GM15510 (cell line): Measurements from ENCODE around the gene SGCD.

Source experiments
- POLR2A ChIP-seq: IDR thresholded peaks from 3 replicates; pipeline ENCODE4 v1.6.1; 2011; ENCODE audit warnings: borderline replicate concordance; ENCODE audit not compliant: insufficient read length; ENCODE audit errors: extremely low read depth

Gene SGCD

DNA sequence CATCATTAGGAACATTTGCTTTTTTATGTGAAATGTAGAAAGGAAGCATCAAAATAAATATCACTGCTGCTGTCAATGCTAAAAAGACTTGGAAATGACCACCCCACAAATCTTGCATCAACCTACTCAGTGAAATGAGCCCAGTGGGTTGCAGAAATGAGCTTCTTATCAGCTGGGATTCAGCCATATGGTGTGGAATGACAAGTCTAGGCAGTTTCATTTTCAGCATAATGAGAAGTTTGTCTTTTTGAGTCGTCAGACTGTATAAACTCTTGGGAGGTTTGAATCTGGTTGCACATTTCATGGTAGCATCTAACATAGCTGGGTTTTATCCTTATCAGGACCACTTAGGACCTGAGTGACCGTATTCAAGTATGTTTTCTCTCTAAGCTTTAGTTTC, 272.0 kb downstream of the SGCD start:
- no peak for TF ChIP-seq POLR2A

DNA sequence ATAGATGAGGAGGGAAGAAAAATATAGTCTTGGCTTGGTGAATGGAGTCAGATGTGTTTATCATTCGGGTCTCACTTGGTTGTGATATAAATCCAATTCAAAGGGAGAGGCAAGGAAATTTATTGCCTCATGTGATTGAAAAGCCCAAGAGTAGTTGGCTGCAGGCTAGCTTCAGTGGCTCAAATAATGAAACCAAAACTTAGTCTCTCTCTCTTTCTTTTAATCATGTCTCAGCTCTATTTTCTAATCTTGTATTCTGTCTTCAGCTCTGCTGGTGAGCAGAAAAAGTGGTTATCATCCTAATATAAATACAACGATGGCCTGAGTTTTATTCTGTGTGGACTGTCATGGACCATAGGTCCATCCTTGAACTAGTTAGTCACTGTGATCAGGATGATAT, 288.9 kb downstream of the SGCD start:
- TF ChIP-seq POLR2A: no peak

DNA sequence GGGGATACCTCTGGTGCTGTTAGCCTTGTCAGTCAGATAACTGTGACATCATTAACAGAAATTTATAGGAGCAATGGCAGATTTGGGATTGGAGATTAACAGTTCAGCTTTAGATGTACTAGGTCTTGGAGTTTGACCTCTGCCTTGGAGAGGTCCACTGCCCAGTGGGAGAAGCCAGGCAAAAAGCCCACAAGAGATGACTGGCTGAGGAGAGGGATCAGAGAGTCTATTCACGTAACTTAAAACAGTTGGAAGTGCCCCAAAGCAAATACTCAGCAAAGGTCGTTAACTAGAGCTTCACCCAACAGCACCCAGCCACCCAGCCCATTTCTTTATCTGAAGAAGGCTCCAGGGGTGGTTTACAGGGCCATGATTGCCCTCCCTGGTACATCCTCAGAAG, 290.5 kb downstream of the SGCD start:
- TF ChIP-seq POLR2A: no peak

DNA sequence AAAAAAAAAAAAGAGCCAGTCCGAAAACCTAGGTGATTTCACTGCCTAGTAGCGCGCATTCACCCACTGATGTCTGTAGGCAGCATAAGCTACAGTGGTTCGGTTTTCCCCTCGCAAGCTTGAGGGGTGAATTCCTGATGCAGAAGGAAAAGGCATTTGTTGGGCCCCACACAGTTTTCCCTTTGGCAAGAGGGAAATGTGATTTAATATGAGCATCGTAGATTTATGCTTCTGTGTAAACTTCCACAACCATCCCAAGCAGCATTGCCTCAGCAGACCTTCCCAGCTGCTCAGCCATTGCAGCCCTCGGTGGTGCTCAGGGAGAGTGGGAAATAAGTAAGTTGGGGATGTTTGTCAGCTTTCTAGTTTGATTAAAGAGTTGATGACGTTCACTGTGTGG, 291.6 kb downstream of the SGCD start:
- no peak for TF ChIP-seq POLR2A

DNA sequence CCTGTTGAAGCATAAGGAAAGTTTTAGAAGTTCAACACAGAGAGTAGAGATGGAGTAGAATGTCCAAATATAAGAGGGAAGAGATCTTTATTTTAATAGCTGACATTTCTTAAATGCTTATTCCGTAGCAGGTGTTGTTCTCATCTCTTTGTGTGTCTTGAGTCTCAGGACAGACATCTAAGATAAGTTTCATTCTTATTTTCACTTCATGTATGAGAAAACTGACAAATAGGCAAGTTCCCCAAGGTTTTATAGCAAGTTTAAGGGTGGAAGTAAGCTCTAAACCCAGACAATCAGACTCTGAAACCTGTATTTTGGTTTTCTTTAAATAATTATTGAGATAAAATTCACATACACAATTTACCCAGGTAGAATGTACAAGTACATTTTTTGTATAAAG, 294.8 kb downstream of the SGCD start:
- TF ChIP-seq POLR2A: no peak

DNA sequence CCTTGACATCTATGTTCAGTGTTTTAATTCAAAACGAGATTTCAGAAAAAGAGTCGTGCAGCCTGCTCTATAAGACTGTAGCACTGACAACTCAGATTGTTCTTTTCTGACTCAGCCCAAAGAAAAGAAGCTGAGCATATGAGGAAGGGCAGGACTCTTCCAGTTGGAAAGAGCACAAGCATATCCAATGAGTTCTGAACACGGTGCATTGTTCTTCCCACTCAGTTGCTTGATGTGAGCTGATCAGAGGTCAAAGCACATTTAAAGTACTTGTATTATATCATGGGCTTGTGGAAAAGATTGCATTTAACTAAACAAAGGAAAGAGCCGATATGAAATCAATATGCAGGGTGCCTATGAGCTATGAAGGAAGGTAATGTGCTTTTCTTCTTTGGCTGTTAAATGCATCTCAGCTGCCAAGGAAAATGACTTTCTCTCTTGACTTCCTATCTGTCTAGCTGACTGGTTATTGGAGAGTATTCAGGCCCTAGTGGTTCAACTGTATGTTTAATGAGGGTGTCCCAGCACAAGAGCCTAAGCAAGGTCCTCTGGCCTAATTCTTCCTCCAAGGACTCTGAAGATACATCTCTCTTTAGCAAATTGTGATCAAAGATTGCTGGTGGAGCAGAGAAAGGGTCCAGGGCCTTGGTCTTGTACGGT, 296.5 kb downstream of the SGCD start:
- TF ChIP-seq POLR2A: no peak

DNA sequence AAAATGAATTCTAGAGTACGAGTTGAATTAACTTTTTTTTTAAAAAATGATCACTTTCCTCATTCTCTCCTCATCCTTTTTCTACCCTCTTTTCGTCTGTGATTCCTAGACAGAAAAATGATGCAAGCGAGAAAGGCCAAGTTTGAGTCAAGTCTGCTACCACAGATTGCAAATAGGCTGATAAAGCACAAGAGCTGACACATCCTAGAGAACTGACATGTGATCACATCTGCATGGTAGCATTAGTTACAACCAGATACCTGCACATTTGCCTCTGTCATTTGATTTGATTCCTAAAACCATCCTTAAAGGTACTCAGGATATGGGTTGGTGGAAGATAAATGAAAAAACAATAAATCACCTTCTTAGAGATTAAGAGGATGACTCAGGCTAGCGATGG, 297.7 kb downstream of the SGCD start:
- TF ChIP-seq POLR2A: no peak

DNA sequence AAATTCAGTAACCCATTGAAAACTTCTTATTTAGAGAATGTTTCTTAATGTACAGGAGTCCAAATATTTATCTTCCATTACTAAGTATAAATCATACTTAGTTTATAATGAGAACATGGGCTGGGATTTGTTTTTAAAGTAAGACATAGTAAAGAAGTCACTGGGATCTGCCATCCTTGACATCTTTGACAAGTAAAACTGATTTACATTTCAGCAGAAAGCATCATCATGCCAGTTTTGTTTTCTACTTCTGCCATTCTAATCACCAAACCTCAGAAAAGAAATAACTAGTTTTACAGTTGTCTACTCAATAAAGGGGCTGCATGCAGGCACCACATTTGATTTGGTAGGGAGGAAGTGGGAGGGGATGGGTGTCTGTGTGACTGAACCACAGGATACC, 301.5 kb downstream of the SGCD start:
- no peak for TF ChIP-seq POLR2A

DNA sequence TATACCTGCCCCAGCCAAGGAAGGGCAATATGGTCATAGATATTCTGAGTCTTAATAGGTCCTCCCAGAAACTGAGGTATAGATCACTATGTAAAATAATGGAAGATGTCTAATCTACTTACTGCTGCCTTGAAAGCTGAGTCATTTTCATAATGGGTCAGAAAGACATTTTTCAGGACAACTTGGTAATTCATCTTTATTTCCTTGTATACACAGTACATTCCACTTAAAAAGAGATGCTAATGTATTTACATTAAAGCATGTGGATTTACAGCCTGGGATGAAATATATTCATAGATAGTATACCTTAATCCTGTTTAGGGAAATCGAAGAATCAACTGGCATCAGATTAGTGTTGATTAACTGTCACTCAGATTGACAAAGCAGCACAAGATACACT, 304.0 kb downstream of the SGCD start:
- TF ChIP-seq POLR2A: no peak

DNA sequence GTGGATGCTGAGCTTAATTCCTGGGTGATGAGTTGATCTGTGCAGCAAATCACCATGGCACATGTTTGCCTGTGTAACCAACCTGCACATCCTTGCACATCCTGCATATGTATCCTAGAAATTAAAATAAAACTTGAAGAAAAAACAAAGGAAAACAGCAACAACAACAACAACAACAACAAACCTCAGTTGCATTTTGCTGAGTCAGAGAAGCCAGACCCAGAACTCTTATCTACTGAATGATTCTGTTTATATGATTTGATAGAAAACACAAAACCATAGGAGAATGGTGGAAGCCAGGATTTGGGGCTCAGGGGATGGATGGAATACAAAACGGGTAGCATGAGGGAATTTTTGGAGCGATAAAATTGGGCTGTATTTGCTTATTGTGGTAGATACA, 307.3 kb downstream of the SGCD start:
- no peak for TF ChIP-seq POLR2A

DNA sequence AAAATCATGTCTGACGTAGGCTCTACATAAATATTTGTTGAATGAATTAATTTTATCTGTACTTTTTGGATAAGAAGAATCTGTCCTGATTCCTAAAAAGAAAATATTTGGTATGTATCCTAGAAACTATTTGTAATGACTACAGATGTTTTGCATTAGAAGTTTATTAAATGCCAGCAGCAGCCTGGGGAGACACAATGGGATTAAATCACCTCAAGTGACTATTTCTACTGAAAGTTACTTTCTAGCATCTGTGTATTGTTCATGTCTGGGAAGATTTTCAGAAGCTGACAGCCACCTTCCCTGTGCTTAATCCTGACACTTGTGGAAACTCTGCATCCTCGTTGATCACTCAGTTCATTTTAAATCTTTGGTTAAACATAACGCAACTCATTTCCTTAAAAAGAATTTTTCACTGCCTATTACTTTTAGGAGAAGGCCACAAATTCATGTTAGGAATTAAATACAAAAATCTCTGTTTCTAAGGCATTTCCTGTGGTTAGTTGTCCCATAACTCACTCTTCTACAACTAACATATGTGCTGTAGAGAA, 313.8 kb downstream of the SGCD start:
- TF ChIP-seq POLR2A: no peak

DNA sequence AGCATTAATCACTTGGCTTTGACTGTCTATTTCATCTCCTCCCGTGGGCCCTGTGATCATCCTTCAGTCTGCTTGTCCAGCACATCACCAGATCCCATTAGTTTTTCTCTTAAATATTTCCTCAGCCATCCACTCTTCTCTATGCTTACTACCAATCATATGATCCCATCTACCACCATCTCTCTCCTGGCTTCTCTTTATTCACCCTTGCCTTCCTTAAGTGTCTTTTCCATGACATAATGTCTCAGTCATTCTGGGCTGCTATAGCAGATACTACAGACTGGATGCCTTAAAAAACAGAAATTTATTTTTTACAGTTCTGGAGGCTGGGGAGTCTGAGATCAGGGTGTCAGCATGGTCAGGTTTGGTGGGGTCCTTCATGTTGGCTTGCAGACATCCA, 314.7 kb downstream of the SGCD start:
- no peak for TF ChIP-seq POLR2A

DNA sequence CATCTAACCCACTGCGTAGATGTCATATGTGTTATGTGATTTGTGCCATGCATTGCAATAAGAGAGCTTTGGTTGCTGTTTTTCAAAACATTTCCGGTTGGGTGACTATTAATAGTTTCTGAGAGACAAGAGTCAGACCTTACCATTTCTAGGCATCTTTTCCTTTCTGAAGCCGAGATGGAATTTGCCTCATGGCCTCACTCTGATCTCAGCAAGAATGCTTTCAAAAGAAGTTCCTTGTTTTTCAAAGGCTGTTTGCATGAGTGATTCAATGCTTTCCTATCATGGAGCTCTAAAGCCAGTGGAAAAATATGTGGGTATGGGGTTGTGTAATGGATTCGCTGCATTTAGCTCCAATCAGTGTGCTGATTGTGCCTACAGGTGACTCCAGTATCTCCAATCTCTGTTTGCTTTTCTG, 320.1 kb downstream of the SGCD start:
- TF ChIP-seq POLR2A: no peak

DNA sequence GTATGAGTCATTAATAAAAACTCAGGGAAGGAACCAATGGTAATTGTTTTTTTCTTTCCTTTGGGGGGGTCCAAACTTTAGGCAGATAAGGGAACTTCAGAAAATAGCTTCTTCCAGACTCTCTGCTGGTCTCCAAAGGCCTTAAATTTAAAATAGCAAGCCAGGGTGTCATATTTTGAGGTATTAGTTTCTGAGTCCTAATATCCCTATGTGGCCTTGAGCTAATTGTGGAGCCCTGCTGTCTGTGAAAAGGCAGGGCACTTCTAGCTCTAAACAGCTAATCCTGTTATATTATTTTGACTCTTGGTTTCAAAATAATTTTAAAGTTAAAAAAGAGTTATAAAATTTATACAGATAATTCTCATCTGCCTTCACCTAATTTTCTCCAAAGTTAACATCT, 327.5 kb downstream of the SGCD start:
- no peak for TF ChIP-seq POLR2A

DNA sequence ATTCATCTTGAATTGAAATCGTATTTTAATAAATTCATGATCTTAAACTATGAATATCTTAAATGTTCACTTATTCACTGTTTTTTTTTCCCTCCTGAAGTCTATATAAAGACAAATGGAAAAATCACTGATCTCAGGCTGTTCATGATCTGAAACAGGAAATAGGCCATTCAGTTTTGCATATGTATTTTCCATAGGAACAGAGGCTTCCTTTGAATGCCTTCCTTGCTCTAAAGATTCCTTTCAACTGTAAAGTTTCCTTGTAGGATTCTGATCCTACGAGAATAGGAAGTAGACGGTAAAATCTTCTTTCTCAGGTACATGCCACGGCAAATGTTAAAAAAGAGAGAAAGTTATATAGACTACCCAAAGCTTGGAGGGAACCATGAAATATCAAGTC, 328.8 kb downstream of the SGCD start:
- no peak for TF ChIP-seq POLR2A

DNA sequence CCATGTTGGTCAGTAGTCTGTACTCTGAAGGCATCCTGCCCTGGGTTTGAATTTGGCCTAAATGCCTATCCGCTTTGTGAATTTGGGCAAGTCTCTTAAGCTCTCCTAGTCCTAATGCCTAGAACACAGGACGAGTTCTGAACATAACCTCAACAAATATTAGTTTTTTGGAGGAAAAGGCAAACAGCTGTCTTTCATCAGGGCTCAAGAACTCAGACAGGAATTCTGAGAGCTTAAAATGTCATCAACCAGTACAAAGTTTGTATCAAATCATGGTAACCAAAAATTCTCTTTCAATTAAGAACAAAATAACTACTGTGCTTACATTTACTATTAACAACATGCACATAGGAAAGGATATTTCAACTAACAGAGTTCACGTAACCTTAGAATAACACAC, 340.7 kb downstream of the SGCD start:
- no peak for TF ChIP-seq POLR2A

DNA sequence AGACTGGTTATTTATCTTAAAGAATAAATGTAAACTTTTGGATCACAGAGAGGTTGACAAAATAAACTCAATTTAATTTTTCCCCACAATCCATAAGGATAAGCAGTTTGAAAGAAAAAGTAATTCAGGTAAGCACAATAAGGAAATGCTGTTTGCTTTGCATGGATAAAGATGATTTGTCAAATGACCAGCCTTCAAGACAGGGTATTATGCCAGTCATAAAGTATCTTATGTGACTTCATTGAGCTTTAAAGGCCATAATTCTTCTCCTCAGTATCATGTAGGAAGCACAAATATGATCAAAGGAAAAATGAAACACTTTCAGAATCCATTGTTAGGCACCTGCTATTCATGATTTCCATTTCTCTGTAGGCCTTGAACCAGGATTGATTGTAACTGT, 342.5 kb downstream of the SGCD start:
- no peak for TF ChIP-seq POLR2A
